GM19099 (cell line): ENCODE measurements around the gene RHBDF2.

Source experiments
- POLR2A ChIP-seq: IDR thresholded peaks from 3 replicates; pipeline ENCODE4 v1.6.1; 2011; ENCODE audit warnings: low read depth; ENCODE audit not compliant: insufficient read length; ENCODE audit errors: extremely low read depth

RHBDF2 gene

GRCh38 chr17:76517638-76518038 is 16.4 kb upstream of the RHBDF2 start:
- TF ChIP-seq POLR2A, result no peak

DNA sequence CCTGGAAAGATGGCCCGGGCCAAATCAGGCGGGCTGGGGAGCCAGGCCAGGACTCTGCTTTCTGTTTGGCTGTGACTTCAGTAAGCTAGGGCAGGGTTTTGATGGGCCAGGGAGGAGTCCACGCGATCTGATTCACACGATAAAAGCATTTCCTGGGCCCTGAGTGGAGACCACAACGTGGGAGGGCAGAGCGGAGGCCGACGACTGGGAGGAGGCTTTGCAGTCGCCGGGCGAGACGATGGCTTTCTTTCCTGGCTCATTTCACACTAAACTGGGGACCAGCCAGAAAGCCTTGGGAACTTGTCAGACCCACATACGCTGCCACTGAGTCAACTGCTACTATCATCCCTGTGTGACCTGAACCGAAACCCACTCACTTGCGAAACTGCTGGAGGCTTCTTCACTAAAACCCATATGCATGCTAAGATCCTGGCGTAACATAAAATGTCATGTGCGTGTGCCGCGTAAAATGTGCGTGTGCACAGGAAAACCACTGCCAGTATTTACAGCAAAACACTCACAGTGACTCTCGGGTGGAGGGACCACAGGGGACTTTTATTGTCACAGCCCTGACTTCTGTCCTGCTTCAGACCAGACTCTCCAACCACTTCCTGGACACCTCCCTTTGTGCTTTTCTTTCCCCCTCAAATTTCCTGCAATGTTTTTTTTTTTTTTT is 14.2 kb upstream of the RHBDF2 start:
- TF ChIP-seq POLR2A, result no peak

- TF ChIP-seq POLR2A, result no peak
Observed at GRCh38 chr17:76513306-76513692, 12.1 kb upstream of the RHBDF2 start.

DNA sequence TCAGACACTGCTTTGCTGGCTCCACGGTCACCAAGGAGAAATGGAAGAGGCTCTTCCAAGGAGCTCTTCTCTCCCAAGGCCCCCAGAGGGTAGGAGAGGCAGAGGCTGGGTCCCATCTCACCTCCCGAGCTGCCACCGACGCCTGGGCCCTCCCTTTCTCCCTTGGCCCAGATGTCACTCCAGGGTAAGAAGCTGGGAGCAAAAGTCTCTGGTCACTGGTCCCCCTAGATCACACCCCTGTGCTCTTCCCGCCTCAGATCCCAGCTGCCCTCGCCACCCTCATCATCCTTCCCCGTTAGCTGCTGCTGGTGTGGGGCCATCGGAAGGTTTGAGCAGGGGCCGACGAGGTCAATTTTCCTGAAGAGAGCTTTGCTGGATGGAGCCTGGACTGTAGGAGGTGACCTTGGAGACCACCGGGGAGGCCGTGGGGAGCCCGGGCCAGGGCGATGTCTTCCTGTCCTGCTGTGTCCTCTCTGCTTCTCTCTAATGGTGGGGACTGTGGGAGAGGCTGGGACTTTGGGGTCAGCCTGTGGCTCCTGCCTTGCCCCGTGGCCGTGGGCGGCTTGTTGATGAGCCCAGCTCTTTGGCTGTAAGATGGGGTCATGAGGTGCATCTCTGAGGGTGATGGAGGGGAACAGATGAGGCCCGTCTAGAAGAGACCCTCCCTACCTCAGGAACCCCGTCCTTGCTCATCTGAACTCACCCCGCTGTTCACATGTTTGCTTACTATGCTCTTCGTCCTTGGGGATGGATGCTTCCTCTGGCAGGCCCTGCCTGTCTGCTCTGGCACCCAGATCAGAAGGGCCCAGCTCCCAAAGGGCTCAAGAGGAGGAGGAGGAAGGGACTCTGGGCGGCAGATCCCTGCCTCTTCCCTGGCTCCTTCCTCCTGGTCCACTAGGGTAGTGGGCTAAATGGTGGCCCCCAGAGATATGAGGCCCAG is 11.4 kb upstream of the RHBDF2 start:
- TF ChIP-seq POLR2A, result no peak

DNA sequence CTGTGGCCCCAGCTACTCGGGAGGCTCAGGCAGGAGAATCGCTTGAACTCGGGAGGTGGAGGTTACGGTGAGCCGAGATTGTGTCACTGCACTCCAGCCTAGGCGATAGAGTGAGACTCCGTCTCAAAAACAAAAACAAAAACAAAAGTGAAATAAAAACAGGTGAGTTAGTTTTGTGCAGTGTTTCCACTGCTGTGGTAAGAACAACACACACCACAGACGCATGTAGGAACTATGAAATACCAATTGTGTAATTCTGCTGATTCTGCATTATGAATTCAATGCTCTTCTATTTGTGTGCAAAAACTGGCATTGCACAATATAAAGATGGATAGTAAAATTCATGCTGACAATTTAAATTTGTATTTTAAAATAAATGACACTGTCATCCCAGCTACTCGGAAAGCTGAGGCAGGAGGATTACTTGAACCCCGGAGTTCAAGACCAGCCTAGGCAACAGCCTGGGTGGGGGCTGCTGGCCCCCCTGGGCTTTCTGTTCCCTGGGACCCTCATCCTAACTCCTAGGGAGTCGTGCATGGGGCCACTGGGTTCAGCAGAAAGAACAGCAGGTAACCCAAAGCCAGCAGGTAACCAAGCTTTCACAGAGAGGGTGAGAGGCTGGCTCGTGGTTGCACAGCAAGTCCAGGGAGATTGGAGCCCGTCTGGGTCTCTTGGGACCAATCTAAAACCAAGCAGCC is 10.6 kb upstream of the RHBDF2 start:
- TF ChIP-seq POLR2A, result no peak

GRCh38 chr17:76510831-76511244 is 9.6 kb upstream of the RHBDF2 start:
- no peak for TF ChIP-seq POLR2A

GRCh38 chr17:76506408-76507345 is 5.5 kb upstream of the RHBDF2 start:
- no peak for TF ChIP-seq POLR2A

- no peak for TF ChIP-seq POLR2A
Observed at GRCh38 chr17:76504117-76504516, 2.9 kb upstream of the RHBDF2 start.

DNA sequence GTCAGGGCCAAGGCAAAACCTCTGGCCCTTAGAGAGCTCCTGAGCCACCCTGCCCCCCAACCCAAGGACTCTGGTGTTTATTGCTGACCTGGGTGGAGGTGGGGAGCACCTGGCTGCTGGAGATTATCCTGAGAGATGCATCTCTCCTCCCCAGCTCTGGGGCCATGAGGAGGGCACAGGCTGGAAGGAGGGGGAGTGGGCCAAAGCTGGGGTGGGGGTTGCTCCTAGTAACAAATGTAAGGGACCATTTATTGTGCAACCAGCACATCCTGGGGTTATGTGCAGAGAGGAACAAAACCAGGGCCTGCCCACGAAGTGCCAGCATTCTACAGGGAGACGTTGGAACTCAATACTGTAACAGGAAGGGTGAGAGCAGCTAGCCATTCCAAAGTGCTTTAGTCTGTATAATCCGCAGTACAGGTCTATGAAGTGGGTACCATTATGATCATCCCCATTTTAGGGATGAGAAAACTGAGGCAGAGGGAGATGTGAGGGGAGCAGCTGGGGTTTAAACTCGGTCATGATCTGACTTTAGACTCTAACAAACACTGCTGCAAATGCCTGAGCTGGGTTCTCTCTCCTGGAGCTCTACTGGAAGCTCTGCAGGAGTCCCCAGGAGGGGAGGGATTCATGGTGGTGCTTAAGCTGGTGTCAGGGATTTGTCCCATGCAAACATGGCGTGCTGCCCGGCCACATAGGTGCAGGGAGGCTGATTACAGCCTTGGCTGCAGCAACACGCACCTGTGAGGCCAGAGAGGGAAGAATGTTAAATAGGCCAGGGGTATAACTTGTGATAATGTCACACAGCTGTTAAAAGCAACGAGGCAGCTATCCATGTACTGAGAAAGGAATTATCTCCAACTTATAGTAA is 1.4 kb upstream of the RHBDF2 start:
- no peak for TF ChIP-seq POLR2A

- TF ChIP-seq POLR2A, result no peak
Observed at GRCh38 chr17:76501827-76502307, 644 bp upstream of the RHBDF2 start.

GRCh38 chr17:76500747-76501017 is 541 bp downstream of the RHBDF2 start:
- TF ChIP-seq POLR2A, result no peak

DNA sequence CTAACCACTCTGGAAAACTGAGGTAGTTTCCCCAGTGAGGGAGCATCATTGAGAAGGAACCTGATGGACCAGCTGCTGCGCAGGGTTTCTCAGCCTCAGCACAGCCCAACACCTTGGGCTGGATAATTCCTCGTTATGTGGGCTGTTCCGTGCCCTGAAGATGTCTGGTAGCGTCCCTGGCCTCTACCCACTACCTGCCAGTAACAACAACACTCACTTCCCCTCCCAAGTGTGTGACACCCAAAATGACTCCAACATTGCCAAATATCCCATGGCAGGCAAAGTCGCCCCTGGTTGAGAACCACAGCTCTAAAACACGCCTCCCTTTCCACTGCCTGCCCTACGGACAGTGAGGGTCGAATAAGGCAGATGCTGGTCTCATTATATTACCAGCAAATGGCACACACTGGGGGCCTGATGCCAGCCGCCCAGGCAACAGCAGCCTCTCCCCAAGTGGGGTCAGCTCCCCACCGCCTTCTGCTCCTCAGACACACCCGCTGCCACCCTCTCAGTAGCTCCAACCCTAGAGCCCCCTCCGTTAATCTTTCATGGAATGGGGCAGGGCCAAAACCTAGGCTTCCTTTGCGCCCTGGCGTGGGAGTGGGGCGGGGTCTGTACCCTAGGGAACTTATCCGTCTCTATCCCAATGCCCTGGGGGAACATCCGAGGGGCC is 1.0 kb downstream of the RHBDF2 start:
- no peak for TF ChIP-seq POLR2A

GRCh38 chr17:76499267-76499667 is 2.0 kb downstream of the RHBDF2 start:
- no peak for TF ChIP-seq POLR2A
